Panc1 (cell line): ENCODE data around the gene CCDC116. TPM values are rescaled to one million over a fixed set of nuclear protein-coding genes. Genes with fewer than 3 reads are reported as not detected.

Experiments used
- ATAC-seq: fragments of 200-7000 bp; cut with Tn5 transposase; 2 replicates; pipeline ENCODE4 v1.9.1; 2020; ENCODE audit warnings: mild to moderate bottlenecking, moderate library complexity
- BruUV-seq: library from RNA; stranded (reverse); fragments of 400-500 nt; replicated peaks from 2 replicates; lab custom pipeline; 2021; lab: Mats Ljungman, UMichigan
- CTCF ChIA-PET: fragments of 300-600 bp; sonication (Branson Sonifier 250); formaldehyde crosslinking; loops from one replicate; lab custom pipeline; 2022; ENCODE audit warnings: antibody characterized with exemption; lab: Charles Lee
- POLR2A ChIA-PET: fragments of 300-600 bp; sonication (Branson Sonifier 250); formaldehyde crosslinking; loops from one replicate; lab custom pipeline; 2022; ENCODE audit warnings: antibody characterized with exemption; lab: Charles Lee
- DNase-seq: peaks from one replicate; pipeline ENCODE4 v3.0.0-alpha.2; 2010; ENCODE audit warnings: low read depth, low spot score
- H3K27ac ChIP-seq: 2 replicates; pipeline ENCODE4 v1.5.1; 2011; ENCODE audit warnings: mild to moderate bottlenecking, low read length, inconsistent platforms
- H3K27me3 ChIP-seq: fragments of 200-500 bp; sonication (Bioruptor generic); 2 replicates; pipeline ENCODE4 v1.6.0; 2014; ENCODE audit warnings: low read length, inconsistent platforms; ENCODE audit not compliant: control insufficient read depth, insufficient read depth
- H3K36me3 ChIP-seq: fragments of 200-500 bp; sonication (Bioruptor generic); 2 replicates; pipeline ENCODE4 v1.5.1; 2014; ENCODE audit warnings: inconsistent platforms, mild to moderate bottlenecking, low read length, moderate library complexity; ENCODE audit not compliant: control insufficient read depth, insufficient read depth
- H3K4me1 ChIP-seq: 2 replicates; pipeline ENCODE4 v1.5.1; 2011; ENCODE audit warnings: inconsistent platforms, mild to moderate bottlenecking, low read length, moderate library complexity; ENCODE audit not compliant: control insufficient read depth, insufficient read depth
- H3K4me3 ChIP-seq, 2 experiments: 2 replicates each; pipeline ENCODE4 v1.5.1; 2011 to 2012; ENCODE audit warnings: low read depth in 2 of 2, low read length in 2 of 2, mild to moderate bottlenecking in 2 of 2, inconsistent platforms in 1 of 2, moderate library complexity in 1 of 2
- H3K9me3 ChIP-seq: fragments of 200-500 bp; sonication (Bioruptor generic); 2 replicates; pipeline ENCODE4 v1.5.1; 2014; ENCODE audit warnings: low read depth, mild to moderate bottlenecking, inconsistent platforms, low read length, moderate library complexity; ENCODE audit not compliant: control insufficient read depth, insufficient read depth
- CTCF ChIP-seq: fragments of 450-650 bp; IDR thresholded peaks from 2 replicates; pipeline ENCODE4 v1.5.1; 2017; ENCODE audit warnings: mild to moderate bottlenecking
- POLR2AphosphoS5 ChIP-seq: IDR thresholded peaks from 2 replicates; pipeline ENCODE4 v1.6.1; 2012; ENCODE audit warnings: mild to moderate bottlenecking, low read depth, low read length, moderate library complexity
- REST ChIP-seq, 2 experiments: IDR thresholded peaks; 2 replicates each; pipeline ENCODE4 v1.6.1; 2011 to 2012; ENCODE audit warnings: low read depth in 2 of 2, control low read depth in 1 of 2, low read length in 1 of 2, mild to moderate bottlenecking in 1 of 2, moderate library complexity in 1 of 2; ENCODE audit not compliant: insufficient read depth in 1 of 2
- SIN3A ChIP-seq: IDR thresholded peaks from 2 replicates; pipeline ENCODE4 v1.6.1; 2012; ENCODE audit warnings: low read depth, mild to moderate bottlenecking, low read length, moderate library complexity, borderline replicate concordance; ENCODE audit not compliant: insufficient read depth
- TCF7L2 ChIP-seq: IDR thresholded peaks from 2 replicates; pipeline ENCODE4 v1.6.1; 2011; ENCODE audit warnings: mild to moderate bottlenecking, low read depth, low read length, inconsistent platforms
- in situ Hi-C: cut with HindIII; loops from 2 replicates; pipeline ENCODE4 v1.10.0; 2016; ENCODE audit warnings: low sequenced_read_pairs, low pct_unique_long_range_greater_than_20kb
- intact Hi-C: fragments of 100-400 bp; cut with micrococcal nuclease; formaldehyde crosslinking; loops from one replicate; pipeline ENCODE4 v1.10.0; 2022; ENCODE audit not compliant: unreplicated experiment
- total RNA-seq: library from RNA; stranded (reverse); gene quantifications from one replicate; pipeline ENCODE4 v1.2.1, GENCODE V29; 2021; ENCODE audit not compliant: unreplicated experiment

CCDC116 gene
- total RNA-seq, 1 experiment from 2014 or later, result not detected

DNA sequence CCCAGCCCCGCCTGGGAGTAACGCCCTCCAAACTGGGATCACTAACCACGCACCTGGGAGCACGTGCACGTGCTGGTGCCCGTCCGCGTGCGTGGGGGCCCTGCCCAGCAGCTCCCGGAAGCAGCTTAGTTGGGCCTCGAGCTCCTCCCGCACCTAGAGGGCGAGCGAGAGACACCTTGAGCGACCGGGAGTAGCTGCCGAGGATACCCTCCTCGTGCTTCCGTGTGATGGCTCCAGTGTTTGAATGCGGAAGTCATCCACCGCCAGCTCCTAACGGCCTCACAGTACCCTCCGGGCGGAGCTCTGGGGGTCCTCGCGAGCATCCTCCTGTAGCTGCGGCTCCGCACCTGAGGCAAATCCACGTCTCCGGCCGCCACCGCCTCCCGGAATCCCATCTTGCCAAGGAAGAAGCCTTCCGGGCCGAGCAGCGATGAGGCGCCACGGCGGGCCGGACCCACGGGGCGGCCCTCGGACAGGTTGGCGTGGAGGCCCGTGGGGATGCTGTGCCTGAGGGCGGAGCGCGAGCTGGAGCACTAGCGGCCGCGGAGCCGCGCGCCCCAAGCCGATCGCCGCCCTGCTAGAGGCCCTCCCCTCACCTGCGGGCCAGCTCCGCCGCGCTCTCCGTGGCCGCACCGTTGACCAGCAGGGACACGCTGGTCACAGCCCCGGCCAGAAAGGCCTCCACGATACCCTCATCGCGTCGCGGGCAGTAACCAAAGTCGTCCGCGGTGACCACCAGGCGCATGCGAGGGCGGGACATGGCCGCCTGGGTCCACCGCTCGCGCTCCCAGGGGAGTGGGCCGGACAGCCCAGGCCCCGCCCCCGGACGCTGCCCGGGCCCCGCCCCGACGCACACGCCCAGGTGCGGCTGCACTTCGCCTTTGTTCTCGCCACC, 3.1 kb upstream of the CCDC116 start, which contains the start of gene YDJC:
Gene YDJC (minus strand): TSS at position 768 of the 895 bp plus-strand sequence. CDS start 8 bp downstream, at position 760.
- TF ChIP-seq REST (IDR thresholded peaks at IDR 0.05; ENCODE audit: insufficient read depth in 1 of 2, low read depth in 2 of 2, low read length in 1 of 2), result 0 out of 4 replicates have a peak, but pooled peaks of 1 of the 2 experiments have one; percentile 5
- TF ChIP-seq SIN3A, result no peak
- TF ChIP-seq TCF7L2, result no peak
- no peak; the same call in 1 of the 2 replicates for TF ChIP-seq CTCF
- TF ChIP-seq POLR2AphosphoS5, result peak; percentile 64
- in situ Hi-C loops, result no loop called here
- POLR2A ChIA-PET, result interaction anchor here (0.6 to 0.7 kb wide), 3 partner anchors 17 to 161 kb away, joined by 3 to 9 read pairs (median 5); no protein-coding TSS in a partner anchor

GRCh38 chr22:21631025-21631424, 1.5 kb upstream of the CCDC116 start:
- H3K36me3 ChIP-seq, result no peaks in the 10 kb centered on the region
- intact Hi-C loops (no loop called here), in situ Hi-C loops (no loop called here)
- POLR2A ChIA-PET, result interaction anchor here (0.6 kb wide), 1 partner anchor 10 kb away, joined by 3 read pairs; no protein-coding TSS in a partner anchor
- BruUV-seq, result no TSS peak
- H3K27me3 ChIP-seq, result no peaks in the 10 kb centered on the region
- CTCF ChIA-PET, result no interaction called here
- no peaks in the 10 kb centered on the region for H3K9me3 ChIP-seq
- TF ChIP-seq CTCF (no peak), SIN3A (no peak), REST (IDR thresholded peaks at IDR 0.05; ENCODE audit: insufficient read depth in 1 of 2, low read depth in 2 of 2, low read length in 1 of 2) (no peak), POLR2AphosphoS5 (no peak), TCF7L2 (no peak)
- no peak overlapping the region for H3K4me3 ChIP-seq
- no peak overlapping the region for H3K27ac ChIP-seq
- H3K4me1 ChIP-seq, result peaks cover 14% of the 10 kb centered on the region
- ATAC-seq (no peak), DNase-seq (no peak)

More for the DNA sequence above, 3.1 kb upstream of the CCDC116 start, which contains the start of gene YDJC:
- H3K27ac ChIP-seq, result peak within 1 kb of the TSS; percentile 88
- H3K4me1 ChIP-seq, result peaks cover 15% of the 10 kb centered on the region
- DNase-seq (peak; percentile 68), ATAC-seq (peak; percentile 92)
- TSS peak; percentile 90 for BruUV-seq
- CTCF ChIA-PET, result interaction anchor here (0.6 to 1.7 kb wide), 5 partner anchors 10 to 729 kb away, joined by 3 to 12 read pairs (median 4); partner anchors contain the start of gene SDF2L1
- no peaks in the 10 kb centered on the region for H3K9me3 ChIP-seq
- intact Hi-C loops, result no loop called here
- no peaks in the 10 kb centered on the region for H3K27me3 ChIP-seq
- no peaks in the 10 kb centered on the region for H3K36me3 ChIP-seq
- peak within 1 kb of the TSS; percentile 65 to 86 for H3K4me3 ChIP-seq
